Vagina (tissue), 2 donors: ENCODE results near the gene CLEC16A. TPM values are rescaled to one million over a fixed set of nuclear protein-coding genes. Genes with fewer than 3 reads are reported as not detected.

Source experiments
- DNase-seq, 2 donors: peaks; one replicate each; pipeline ENCODE4 v3.0.0-alpha.2; 2017; ENCODE audit errors: extremely low spot score in 2 of 2
- H3K27ac ChIP-seq: fragments of 200-600 bp; sonication (generic); one replicate; pipeline ENCODE4 v1.5.1; 2019
- H3K27me3 ChIP-seq: fragments of 200-600 bp; sonication (generic); one replicate; pipeline ENCODE4 v1.5.1; 2019
- H3K36me3 ChIP-seq, 2 donors: fragments of 200-600 bp; sonication (generic); one replicate each; pipeline ENCODE4 v1.5.1; 2017 to 2019
- H3K4me1 ChIP-seq: fragments of 200-600 bp; sonication (generic); one replicate; pipeline ENCODE4 v1.5.1; 2019
- H3K4me3 ChIP-seq, 2 donors: fragments of 200-600 bp; sonication (generic); 1 replicate in 1 of 2; 2 replicates in 1 of 2; pipeline ENCODE4 v1.5.1; 2016 to 2019
- H3K9me3 ChIP-seq: fragments of 200-600 bp; sonication (generic); one replicate; pipeline ENCODE4 v1.5.1; 2019
- CTCF ChIP-seq, 3 experiments: fragments of 450-650 bp in 2 of 3; fragments of 200-600 bp in 1 of 3; sonication (generic) in 1 of 3; IDR thresholded peaks; one replicate each; pipeline ENCODE4 v1.5.1; 2017 to 2019; ENCODE audit warnings: antibody characterized with exemption in 3 of 3, mild to moderate bottlenecking in 2 of 3, moderate library complexity in 2 of 3
- POLR2A ChIP-seq, 2 donors: fragments of 450-650 bp; IDR thresholded peaks; one replicate each; pipeline ENCODE4 v1.6.1; 2017; ENCODE audit warnings: antibody characterized with exemption in 2 of 2, mild to moderate bottlenecking in 2 of 2, moderate library complexity in 2 of 2
- POLR2AphosphoS5 ChIP-seq, 2 donors: sonication (generic); formaldehyde crosslinking; IDR thresholded peaks; one replicate each; pipeline ENCODE4 v1.9.0; 2017; ENCODE audit warnings: antibody characterized with exemption in 2 of 2, mild to moderate bottlenecking in 2 of 2, low read depth in 1 of 2; ENCODE audit not compliant: insufficient read depth in 1 of 2
- intact Hi-C: fragments of 100-400 bp; cut with DNase I; formaldehyde crosslinking; loops from one replicate; pipeline ENCODE4 v1.15.1; 2023
- total RNA-seq: library from RNA; depleted of rRNA; stranded (reverse); fragments of >200 nt; gene quantifications from one replicate; pipeline ENCODE4 v1.2.3, GENCODE V29; 2016

The CLEC16A gene
- total RNA-seq, 1 donor from 2014 or later, result 21.6 TPM

DNA sequence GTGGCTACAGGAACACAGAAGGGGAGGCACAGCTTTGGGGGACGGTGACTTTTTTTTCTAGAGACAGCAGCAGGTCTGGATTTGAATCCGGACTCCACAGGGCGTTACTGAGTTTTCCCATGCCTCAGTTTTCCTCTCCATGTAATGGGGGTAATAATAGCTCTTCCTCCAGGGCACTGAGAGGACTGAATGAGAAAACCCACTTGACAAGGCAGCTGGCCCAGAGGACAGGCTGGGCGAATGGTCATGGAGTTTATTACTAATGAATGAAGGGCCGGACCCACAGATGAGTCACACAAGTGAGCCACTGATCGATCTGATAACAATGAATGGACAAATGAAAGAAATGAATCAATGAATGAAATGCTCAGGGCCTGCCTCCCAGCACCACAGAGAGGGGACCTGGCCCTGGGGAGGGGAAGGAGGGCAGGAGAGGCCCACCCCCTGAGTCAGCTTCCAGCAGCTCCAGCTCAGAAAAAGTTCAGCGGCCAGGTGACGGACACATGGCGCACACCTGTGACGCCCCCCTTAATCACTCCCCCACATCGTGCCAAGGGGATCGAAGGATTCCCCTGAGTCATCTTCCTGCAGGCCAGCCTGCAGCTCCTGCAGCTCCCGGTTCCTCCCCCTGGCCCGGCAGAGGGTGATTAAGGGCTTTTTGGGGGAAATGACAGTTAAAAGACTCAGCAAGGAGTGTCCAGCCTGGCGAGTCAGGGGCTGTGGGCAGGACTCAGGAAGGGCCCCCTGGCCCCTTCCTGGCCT is 257.3 kb downstream of the CLEC16A start:
- no peak for TF ChIP-seq POLR2A (IDR thresholded peaks at IDR 0.05)
- no peak for TF ChIP-seq CTCF (IDR thresholded peaks at IDR 0.05)
- no peak for TF ChIP-seq POLR2AphosphoS5 (IDR thresholded peaks at IDR 0.05; ENCODE audit: insufficient read depth in 1 of 2, low read depth in 1 of 2)
- no peaks in the 10 kb centered on the region for H3K36me3 ChIP-seq
- DNase-seq, result no peak
- intact Hi-C loops, result no loop called here
- no peaks in the 10 kb centered on the region for H3K27me3 ChIP-seq
- no peak overlapping the region for H3K4me3 ChIP-seq
- peaks cover 15% of the 10 kb centered on the region for H3K4me1 ChIP-seq
- H3K9me3 ChIP-seq, result no peaks in the 10 kb centered on the region
- H3K27ac ChIP-seq, result no peak overlapping the region

DNA sequence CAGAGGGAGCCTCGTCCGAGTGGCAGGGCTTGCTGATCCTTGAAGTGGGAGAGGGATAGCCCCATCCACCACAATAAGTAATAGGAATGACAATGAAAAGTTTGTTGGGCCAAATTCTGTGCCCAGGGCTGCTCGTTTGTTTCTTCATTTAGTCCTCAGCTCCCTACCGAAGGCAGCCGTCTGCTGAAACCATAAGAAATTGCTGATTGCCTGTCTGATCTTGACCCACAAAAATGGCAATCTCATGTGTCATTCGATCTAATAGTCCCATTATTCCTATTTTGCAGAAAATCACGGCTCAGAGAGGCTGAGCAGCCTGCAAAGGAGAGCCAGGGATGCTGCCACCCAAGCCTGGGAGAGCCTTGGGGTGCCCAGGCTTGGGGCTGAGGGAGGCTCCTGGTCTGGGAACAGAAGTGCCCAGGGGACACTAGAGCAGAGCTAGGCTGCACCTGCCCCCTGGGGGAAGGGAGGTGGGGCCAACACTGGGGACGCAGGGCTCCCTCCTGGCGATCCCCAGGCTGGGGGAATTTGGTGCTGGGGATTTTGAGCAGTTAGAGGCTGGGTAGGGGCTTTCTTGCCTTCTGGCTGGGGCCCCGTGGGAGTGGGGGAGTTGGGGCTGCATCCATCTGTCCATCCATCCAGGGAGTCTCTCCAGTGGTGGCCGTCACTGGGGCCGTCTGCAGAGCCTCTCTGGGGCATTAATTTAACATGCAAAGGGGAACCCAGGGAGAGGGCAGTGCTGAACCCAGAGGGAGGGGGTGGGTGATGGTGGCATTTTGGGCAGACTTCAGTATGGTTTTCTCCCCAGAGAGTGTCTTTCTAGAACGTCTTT is 258.1 kb downstream of the CLEC16A start:
- Histone ChIP-seq H3K9me3 (no peaks in the 10 kb centered on the region), H3K36me3 (no peaks in the 10 kb centered on the region), H3K27ac (no peak overlapping the region), H3K27me3 (no peaks in the 10 kb centered on the region), H3K4me3 (no peak overlapping the region), H3K4me1 (peaks cover 15% of the 10 kb centered on the region)
- DNase-seq, result no peak
- TF ChIP-seq POLR2AphosphoS5 (IDR thresholded peaks at IDR 0.05; ENCODE audit: insufficient read depth in 1 of 2, low read depth in 1 of 2) (no peak), POLR2A (IDR thresholded peaks at IDR 0.05) (no peak), CTCF (IDR thresholded peaks at IDR 0.05) (no peak)
- intact Hi-C loops, result no loop called here

DNA sequence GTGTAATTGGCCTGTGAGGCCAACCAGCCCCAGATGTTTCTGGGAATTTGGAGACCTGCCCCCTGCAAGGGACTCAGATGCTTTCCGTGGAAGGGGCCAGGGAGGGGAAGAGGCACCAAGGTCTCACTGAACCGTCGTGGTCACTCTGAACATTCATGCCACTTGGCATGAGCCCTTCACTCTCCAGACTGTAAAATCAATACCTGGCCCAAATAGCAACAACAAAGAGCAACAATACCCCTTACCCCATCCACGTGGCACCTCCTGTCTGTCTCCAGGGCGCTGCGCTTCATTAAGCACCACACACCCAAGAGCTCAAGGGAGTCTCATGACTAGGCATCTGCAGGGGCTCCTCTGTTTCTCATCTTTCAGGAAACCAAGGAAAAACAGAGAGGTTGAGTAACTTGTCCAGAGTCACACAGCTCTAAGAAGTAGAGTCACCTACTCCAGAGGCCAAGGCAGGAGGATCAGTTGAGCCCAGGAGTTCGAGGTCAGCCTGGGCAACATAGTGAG is 258.8 kb downstream of the CLEC16A start:
- Histone ChIP-seq H3K27me3 (no peaks in the 10 kb centered on the region), H3K4me1 (peaks cover 15% of the 10 kb centered on the region), H3K27ac (no peak overlapping the region), H3K4me3 (no peak overlapping the region), H3K9me3 (no peaks in the 10 kb centered on the region), H3K36me3 (no peaks in the 10 kb centered on the region)
- DNase-seq, result no peak
- TF ChIP-seq CTCF (IDR thresholded peaks at IDR 0.05) (no peak), POLR2AphosphoS5 (IDR thresholded peaks at IDR 0.05; ENCODE audit: insufficient read depth in 1 of 2, low read depth in 1 of 2) (no peak)
- intact Hi-C loops, result no loop called here

GRCh38 chr16:11204513-11205047 is 260.2 kb downstream of the CLEC16A start:
- intact Hi-C loops, result no loop called here
- TF ChIP-seq POLR2AphosphoS5 (IDR thresholded peaks at IDR 0.05; ENCODE audit: insufficient read depth in 1 of 2, low read depth in 1 of 2), result no peak
- no peak for TF ChIP-seq CTCF (IDR thresholded peaks at IDR 0.05)
- no peak for TF ChIP-seq POLR2A (IDR thresholded peaks at IDR 0.05)
- H3K27ac ChIP-seq, result no peak overlapping the region
- no peaks in the 10 kb centered on the region for H3K9me3 ChIP-seq
- no peaks in the 10 kb centered on the region for H3K36me3 ChIP-seq
- no peak for DNase-seq
- H3K27me3 ChIP-seq, result no peaks in the 10 kb centered on the region
- peaks cover 9% of the 10 kb centered on the region for H3K4me1 ChIP-seq
- H3K4me3 ChIP-seq, result no peak overlapping the region
